HepG2 (cell line): ENCODE results near the gene AUTS2.

Experiments used
- BHLHE40 ChIP-seq: IDR thresholded peaks from 2 replicates; pipeline ENCODE4 v1.6.1; 2011; ENCODE audit warnings: low read length, improper control_type of control experiment
- CEBPB ChIP-seq: IDR thresholded peaks from 2 replicates; pipeline ENCODE4 v1.6.1; 2011; ENCODE audit warnings: low read depth, low read length, improper control_type of control experiment, borderline replicate concordance
- CTCF ChIP-seq: sonication (generic); formaldehyde crosslinking; IDR thresholded peaks from 2 replicates; pipeline ENCODE4 v1.5.0; 2020; ENCODE audit warnings: mild to moderate bottlenecking, missing genetic modification reagents, moderate library complexity
- EP300 ChIP-seq, 3 experiments: sonication (generic) in 1 of 3; formaldehyde crosslinking in 1 of 3; IDR thresholded peaks; 2 replicates each; pipeline versions ENCODE4 v1.5.1 to v1.6.1; 2011 to 2020; ENCODE audit warnings: low read depth in 2 of 3, low read length in 2 of 3, borderline replicate concordance in 1 of 3, improper control_type of control experiment in 1 of 3, mild to moderate bottlenecking in 1 of 3, missing genetic modification reagents in 1 of 3, moderate library complexity in 1 of 3
- GABPB1 ChIP-seq: IDR thresholded peaks from 2 replicates; pipeline ENCODE4 v1.6.1; 2016; ENCODE audit warnings: mild to moderate bottlenecking, missing genetic modification reagents, moderate library complexity, missing compliant biosample characterization
- MXI1 ChIP-seq: IDR thresholded peaks from 3 replicates; pipeline ENCODE4 v1.6.1; 2012; ENCODE audit warnings: low read depth, low read length, inconsistent platforms, borderline replicate concordance
- NFE2 ChIP-seq: sonication (generic); formaldehyde crosslinking; IDR thresholded peaks from 2 replicates; pipeline ENCODE4 v1.4.0; 2020; ENCODE audit warnings: missing genetic modification reagents
- ZNF263 ChIP-seq: sonication (generic); formaldehyde crosslinking; IDR thresholded peaks from 2 replicates; pipeline ENCODE4 v1.4.0; 2020; ENCODE audit warnings: missing genetic modification reagents
- ZNF7 ChIP-seq: IDR thresholded peaks from 2 replicates; pipeline ENCODE4 v1.6.1; 2016; ENCODE audit warnings: missing biosample characterization, missing genetic modification reagents
- ZNF784 ChIP-seq: sonication (generic); formaldehyde crosslinking; IDR thresholded peaks from 2 replicates; pipeline ENCODE4 v1.5.1; 2020; ENCODE audit warnings: missing genetic modification reagents, mild to moderate bottlenecking, borderline replicate concordance

GRCh38 chr7:70316745-70317144, 718.5 kb downstream of the AUTS2 start:
- no peak for TF ChIP-seq NFE2 (CRISPR knock-in tag)
- TF ChIP-seq CTCF (CRISPR knock-in tag), result no peak
- no peak for TF ChIP-seq CEBPB
- no peak for TF ChIP-seq ZNF784 (CRISPR knock-in tag)
- TF ChIP-seq ZNF263, result no peak
- no peak for TF ChIP-seq EP300 (IDR thresholded peaks at IDR 0.05; ENCODE audit: low read depth in 2 of 2, low read length in 2 of 2)
- TF ChIP-seq EP300 (CRISPR knock-in tag; IDR thresholded peaks at IDR 0.05; ENCODE audit: borderline replicate concordance), result no peak
- no peak for TF ChIP-seq GABPB1 (CRISPR knock-in tag)
- no peak for TF ChIP-seq ZNF7
- no peak for TF ChIP-seq MXI1
- TF ChIP-seq BHLHE40, result no peak
